Stimulated activated CD8-positive, alpha-beta memory T cell treated with anti-CD3 and anti-CD28 coated beads, Interleukin-15, amount 100 ng/mL, for 4 hours (primary cell): ENCODE measurements around the gene AMN.
"Not testable (repeated sequence)": the region's sequence is repeated elsewhere in the genome, so short reads cannot be mapped to it uniquely, and the experiment has no call there.

ENCODE experiments used
- DNase-seq, 2 donors: peaks; one replicate each; pipeline ENCODE4 v3.0.0-alpha.2; 2020; ENCODE audit warnings: low read depth in 2 of 2

AMN gene

DNA sequence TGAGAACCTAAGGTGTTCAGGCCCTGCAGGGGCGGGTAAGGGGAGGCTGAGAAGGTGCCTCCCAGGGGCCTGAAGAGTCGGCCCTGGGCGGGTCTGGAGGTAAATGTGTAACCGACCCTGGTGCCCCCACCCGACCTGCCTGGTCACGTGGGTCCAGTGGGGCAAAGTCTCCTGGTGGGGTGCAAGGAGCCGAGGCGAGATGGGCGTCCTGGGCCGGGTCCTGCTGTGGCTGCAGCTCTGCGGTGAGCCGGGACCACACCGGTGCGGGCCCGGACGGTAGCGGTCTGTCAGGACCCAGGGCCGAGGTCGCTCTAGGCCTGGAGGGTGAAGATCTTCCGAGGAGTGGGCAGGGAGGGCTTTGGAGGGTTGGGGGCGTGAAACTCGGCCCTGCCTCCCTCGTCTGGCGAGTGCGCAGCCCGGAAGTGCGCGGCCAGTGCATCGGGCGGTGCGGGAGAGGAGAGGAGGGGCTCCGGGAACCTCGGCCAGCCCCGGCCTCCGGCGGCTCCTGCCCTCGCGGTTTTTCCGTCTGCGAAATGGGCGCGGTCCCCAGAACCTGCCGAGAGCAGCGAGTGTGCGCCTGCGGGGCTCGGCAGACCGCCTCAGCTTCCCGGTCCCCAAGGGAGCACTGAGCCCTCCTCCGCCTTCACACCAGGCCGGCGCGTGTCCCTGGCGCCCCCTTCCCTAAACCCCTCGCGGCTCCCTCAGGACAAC is at the start of gene AMN:
Gene AMN (plus strand): TSS at position 174 of the 711 bp plus-strand sequence. CDS start 26 bp downstream, at position 200.
- no peak for DNase-seq

DNA sequence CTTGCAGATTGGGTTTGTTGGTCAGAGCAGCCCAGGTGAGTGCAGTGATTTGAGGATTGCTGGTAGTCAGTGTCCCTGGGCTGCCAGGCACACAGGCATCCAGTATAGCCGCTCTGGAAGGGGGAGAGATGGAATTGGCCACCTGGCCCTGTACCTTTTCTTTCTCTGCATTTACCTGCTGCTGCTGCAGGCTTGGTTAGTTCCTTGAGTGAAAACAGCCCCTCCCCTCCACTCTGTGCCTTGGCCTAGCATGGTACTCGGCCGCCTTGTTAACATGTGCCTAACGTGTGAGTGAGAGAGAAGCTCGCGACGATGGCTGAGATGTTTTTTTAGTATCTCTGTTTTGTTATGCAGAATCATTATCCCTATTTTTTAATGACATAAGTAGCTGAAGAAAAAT is 49.3 kb upstream of the AMN start:
- no peak for DNase-seq

DNA sequence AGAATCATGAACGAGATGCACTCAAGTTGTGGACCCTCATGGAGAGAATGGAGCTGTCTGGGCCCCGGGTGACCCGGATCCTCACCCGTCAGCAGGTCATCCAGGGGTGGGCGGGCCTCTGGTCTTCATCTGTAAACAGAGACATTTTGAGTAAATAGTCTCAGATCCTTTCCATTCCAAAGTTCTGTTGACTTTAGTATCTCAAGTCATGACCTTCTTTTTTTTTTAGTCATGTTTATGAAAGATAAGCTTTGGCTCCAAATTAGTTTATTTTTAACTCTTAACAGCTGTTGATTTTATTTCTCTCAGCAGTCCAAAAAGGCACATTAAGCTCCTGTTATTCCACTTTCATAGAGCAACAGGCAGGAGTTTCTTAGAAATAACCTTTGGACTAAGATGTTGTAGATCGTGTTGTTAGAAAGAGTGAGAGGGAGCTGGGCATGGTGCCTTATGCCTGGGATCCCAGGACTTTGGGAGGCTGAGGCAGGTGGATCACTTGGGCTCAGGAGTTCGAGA is 48.9 kb upstream of the AMN start:
- DNase-seq = no peak

DNA sequence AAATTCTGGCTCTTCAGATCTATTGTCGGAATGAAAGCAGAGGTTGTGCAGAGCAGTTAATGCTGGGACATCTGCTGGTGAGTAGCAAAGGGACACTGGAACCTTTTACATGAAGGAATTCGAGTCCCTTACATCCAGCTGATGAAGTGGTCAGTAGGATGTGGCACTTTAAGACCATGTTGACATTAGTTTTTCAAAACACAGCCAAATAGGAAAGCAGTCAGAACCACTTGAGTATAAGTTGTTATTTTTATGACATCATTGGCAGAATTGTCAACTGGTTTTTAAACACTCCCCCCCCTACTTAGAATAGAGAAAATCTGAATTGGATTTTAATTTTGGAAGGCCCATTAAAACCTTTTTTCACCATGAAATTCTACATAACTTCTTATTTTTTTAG is 46.8 kb upstream of the AMN start:
- no peak for DNase-seq

DNA sequence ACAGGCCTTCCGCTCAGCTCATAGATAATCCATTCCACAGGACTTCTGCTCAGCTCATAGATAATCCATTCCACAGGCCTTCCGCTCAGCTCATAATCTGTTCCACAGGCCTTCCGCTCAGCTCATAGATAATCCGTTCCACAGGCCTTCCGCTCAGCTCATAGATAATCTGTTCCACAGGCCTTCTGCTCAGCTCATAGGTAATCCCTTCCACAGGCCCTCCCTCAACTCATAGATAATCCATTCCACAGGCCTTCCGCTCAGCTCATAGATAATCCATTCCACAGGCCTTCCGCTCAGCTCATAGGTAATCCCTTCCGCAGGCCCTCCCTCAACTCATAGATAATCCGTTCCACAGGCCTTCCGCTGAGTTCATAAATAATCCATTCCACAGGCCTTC is 45.0 kb upstream of the AMN start:
- DNase-seq = not testable (repeated sequence)

DNA sequence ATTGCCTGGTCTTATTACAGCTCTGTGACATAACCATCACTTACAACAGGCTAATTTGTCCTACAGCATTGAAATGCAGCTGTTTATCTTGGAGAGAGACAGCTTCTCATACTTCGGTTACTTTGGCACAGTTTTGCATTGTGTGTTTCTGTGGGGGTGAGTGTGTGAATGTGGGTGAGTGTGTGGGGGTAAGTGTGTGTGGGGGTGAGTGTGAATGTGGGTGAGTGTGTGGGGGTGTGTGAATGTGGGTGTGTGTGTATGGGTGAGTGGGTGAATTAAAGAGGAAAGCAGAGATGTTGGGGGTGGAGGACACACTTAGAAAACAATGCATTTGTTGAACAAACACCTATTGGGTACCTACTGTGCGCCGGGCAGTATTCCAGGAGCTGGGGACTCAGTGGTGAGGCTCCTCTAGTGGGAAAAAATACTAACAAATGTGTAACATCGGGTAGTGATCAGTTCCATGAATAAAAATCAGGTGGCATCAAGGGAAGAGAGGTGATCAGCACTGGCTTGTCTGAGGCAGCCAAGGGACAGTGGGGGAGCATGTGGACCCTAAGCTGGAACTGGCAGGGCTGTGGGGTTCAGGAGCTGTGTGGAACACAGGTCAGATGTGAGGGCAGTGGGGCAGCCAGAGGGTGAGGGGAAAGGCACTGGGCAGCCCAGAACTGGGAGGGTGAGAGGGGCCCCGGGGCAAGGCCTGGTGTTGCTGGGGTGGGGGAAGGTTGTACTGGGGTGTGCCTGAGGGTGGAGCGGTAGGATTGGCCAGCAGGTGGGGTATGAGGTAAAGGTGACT is 44.1 kb upstream of the AMN start:
- DNase-seq = no peak

DNA sequence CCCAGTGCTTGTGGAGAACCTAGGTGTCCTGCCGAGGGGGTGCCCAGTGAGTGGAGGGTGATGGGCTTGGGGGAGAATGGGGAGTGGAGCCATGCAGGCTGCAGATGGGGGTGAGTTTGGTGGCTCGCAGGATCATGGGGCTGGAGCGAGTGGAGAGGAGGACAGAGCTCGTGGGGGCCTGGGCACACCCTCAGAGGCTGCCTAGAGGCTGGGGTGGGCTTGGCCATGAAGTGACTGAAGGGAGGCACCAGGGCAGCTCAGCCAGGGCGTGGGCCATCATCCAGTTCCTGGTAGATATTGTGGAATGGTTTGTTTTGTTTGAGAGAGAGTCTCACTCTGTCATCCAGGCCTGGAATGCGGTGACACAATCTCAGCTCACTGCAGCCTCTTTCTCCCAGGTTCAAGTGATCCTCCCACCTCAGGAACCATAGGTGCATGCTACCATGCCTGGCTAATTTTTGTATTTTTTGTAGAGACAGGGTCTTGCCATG is 43.4 kb upstream of the AMN start:
- DNase-seq = no peak

DNA sequence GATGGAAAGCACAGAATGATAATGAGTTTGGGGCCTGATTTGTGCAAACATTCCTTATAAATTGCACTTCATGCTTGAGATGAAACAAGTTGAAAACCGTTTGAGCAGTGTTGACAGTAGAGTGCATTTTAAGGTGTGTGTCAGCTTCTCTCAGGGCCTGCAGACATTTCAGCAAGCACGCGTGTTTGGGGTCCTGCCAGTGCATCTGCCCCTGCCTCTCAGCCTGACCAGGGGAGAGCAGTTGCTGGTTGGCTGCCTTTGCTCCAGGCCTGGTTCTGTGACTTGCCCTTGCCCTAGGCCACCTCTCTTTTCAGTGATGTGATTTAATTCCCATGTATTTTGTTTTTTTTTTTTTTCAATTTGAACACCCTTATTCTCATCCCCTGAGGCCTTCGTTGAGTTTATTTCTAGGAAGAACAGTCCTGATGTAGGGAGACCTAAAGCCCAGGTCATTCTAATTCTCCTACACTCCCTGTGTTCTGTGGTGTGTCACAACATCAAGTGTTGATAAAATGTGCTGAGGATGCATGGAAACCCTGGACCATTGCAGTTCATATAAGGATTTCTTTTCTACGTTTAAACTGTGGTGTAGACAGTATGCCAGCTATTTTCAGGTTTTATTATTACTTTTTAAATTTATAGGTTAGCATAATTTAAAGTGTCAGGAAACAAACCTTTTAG is 40.1 kb upstream of the AMN start:
- DNase-seq = no peak

DNA sequence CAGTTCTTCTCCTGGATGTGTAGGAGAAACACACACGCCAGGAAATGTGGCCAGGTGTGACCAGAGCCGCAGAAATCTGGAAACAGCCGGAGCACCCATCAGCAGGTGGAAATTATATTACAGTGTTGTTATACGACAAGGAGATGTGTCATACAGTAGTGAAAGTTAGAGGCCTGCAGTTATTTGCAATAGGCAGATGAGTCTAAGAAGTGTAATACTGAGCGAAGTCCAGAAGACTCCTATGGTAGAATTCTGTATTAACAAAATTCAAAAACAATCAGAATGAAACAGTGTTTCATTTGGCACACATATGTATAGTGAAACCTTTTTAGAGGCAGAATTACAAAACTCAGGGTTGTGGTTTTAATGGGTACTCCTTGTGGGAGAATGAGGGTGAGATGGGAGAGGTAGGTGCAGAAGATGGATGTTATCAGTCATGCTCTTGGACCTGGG is 39.3 kb upstream of the AMN start:
- no peak for DNase-seq

DNA sequence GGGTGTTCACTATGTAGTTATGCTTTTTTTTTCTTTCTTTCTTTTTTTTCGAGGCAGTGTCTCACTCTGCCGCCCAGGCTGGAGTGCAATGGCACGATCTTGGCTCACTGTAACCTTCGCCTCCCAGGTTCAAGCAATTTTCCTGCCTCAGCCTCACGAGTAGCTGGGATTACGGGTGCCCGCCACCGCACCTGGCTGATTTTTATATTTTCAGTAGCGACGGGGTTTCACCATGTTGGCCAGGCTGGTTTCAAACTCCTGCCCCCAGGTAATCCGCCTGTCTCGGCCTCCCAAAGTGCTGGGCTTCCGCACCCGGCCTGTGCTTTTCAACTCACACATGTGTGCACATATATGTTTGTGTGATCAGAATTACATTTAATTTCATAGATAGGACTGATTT is 38.9 kb upstream of the AMN start:
- DNase-seq = no peak

DNA sequence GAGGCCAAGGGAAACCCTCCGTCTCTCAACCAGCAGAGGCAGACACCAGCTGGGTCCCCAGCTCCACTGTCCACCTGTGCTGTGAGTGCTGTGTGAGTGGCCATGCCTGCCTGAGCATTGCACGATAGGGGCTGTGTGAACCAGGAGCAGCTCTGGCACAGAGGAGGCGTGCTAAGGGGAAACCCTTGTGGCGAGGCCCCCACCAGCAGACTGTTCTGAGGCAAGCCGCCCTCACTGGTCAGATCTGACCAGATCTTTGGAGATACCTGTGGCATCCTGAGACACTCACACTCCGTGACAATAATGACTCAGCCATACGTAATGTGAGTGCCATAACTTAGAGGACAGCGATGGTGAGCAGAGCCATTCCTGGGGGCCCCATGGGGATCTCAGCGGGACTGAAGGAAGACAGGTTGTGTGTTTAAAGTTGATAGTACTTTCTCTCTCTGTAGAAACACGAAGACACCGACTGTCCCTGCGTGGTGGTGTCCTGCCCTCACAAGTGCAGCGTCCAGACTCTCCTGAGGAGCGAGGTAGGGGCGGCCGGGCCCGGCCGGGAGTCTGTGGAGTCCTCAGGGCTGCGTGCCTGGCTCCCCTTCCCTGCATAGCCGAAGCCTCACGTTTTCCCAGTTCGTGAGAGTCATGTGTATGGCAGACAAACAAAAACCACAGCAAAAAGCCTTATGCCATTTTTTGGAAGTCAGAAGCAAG is 36.6 kb upstream of the AMN start:
- no peak for DNase-seq

DNA sequence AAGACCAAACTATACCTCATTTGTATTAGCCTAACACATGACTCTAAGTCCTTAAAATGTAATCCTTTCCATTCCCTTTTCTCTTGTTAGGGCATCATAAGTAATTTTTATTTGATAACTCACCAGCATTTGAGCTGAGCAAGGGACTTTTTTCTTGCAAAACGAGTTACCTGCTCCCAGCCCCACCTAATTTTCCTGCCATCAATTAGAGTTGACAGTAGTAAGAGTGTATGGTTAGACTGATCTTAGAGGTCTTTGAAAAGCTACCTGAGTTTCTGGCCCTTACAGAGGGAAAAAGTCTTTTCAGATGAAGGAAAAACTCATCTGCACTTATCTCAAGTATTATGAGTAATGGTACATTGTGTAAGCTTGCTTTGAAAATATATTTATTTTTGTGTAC is 33.7 kb upstream of the AMN start:
- DNase-seq = no peak

DNA sequence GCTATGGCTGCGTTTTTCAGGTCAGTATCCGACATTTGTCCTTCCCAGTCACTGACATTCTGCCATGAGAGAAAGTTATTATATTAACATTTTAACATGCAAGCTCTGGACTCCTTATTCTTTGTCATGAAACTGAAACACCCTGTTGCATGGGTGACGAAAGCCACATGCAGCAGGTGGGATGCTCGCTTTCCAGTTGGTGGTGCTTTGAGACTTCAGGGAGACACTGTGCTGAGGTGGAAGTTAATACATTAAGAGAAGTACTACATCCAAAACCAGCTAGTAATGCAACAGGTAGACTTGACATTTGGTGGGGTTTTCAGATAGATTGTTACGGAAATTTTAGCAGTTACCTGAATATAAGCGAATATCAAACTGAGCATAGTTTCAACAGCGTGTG is 32.8 kb upstream of the AMN start:
- no peak for DNase-seq

DNA sequence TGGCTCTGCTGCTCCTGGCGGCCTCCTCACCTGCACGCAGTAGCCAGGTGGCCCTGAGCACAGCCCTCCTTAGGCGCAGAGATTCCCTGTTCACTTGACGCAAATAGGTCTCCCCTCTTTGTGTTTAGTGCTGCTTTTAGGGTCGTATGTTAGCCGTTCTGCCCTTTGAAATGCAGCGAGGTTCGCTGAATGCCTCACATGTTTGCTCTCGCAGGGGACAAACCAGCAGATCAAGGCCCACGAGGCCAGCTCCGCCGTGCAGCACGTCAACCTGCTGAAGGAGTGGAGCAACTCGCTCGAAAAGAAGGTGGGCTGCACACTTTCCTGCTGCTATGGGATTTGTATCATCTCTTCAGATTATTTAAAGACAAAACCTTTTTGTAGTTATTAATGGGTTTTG is 31.4 kb upstream of the AMN start:
- no peak for DNase-seq

DNA sequence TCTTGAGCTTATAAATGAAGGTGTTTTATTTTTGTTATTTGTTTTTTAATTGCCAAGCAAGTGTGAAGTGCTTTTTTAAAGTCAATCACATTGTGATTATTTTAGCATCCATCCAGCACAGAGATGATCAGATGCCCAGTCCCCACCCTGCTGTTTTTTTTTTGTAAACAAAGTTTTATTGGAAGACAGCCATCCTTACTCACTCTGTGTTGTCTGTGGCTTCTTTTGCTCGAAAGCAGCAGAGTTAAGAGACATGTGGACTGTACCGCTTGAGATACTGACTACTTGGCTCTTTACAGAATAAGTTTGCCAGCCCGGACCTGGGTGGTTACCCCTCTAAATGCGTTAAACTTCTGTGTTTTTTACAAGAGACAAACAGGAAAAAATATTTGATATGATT is 30.9 kb upstream of the AMN start:
- DNase-seq = no peak

DNA sequence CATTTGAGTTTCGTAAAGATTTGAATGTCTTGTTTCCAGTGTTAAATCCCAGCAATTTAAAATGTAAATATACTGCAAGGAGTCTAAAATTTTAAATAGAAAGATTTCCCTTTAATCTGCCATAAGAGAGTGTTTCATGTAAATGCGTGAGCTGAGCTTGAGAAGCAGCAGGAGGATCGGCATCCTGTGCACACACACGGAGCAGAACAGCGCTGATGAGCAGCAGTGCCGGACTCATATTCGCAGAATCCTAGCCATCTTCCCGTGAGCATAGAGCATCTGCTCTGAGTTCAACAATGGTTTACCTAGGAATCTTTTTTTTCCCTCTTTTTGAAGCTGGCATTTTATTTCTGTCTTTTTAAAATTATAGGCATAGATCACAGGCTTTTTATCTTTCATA is 29.8 kb upstream of the AMN start:
- no peak for DNase-seq

DNA sequence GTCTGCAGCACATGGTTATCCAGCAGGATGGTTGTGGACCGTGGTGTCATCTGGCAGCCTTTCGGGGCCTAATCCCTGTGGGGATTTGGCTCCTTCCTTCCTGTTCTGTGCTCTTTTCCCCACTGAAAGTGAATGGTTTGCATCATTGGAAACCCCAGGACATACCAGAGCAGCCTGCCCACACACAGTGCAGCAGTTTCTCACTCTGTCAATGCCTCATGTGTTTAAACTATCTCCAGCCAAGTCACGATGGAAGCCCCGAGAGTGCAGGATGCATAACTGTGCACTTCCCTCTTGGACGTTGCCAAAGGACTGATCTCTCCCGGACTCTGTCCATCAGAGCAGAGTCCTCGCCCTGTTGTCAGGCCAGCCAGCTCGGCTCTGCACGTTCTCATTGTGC is 29.0 kb upstream of the AMN start:
- DNase-seq = no peak

DNA sequence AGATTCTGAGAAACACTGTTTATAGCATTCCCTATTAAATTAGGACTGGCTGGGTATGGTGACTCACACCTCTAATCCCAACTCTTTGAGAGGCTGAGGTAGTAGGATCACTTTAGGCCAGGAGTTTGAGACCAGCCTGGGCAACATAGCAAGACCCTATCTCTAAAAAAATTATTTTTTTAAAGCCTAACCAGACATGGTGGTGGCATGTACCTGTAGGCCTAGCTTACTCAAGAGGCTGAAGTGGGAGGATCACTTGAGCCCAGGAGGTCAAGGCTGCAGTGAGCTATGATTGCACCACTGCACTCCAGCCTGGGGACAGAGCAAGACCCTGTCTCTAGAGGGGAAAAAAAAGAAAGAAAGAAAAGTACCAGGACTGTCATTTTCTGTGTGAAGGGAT is 25.7 kb upstream of the AMN start:
- not testable (repeated sequence) for DNase-seq

DNA sequence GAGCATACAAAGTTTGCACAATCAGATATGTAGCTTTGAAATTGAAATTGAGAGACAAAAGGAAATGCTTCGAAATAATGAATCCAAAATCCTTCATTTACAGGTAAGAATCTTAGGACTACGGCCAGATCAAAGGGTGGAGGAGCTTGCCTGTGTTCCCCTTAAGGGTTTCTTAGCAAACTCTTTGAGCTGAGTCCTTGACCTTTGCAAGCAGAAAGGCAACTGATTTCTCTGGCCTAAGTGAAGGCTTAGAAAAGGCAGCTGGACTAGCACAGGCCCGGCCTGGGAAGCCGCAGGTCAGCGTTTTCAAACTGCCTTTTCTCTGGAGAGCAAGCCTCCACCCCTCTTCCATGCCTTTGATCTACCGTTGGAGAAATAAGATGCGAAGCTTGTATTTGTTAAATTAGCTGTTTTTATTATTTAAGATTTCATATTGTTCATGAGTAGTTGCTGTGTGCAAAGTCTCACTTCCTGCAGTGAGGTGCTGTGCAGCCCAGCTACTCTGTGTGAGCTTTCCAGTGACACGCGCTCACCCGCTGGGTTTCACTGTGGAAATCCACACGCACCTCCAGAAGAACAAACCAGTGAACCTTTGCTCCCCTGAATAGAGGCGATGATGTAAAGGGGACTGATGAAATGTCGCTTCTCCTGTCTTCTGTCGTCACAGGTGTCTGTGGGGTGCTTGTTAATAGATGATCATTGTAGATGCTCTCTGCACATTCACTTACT is 25.0 kb upstream of the AMN start:
- no peak for DNase-seq

DNA sequence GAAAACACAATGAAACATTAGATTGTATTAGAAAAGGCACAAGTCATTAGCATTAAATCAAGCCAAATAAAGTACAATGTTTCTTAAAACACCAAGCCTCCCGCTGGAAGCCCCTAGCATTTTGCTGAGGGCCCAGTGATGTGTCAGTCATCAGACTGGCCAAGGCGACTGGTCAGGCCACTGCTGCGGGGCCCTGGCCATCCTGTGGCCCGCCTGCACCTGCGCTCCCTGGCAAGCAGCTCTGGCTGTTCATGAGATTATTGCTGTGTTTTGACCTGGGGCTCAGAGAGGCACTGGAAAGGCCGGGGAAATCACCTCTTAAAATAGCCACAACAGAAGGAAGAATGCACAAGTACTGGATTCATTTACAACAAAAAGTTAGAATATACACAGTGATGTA is 24.2 kb upstream of the AMN start:
- no peak for DNase-seq
